ENCODE results near the gene PRAMEF11. TPM values are rescaled to one million over a fixed set of nuclear protein-coding genes. Genes with fewer than 3 reads are reported as not detected.
A peak's percentile ranks its signal among the peaks of the same experiment; 100 is the strongest.
"Not testable (repeated sequence)": the region's sequence is repeated elsewhere in the genome, so short reads cannot be mapped to it uniquely, and the experiment has no call there.

Gene PRAMEF11
- not detected for polyA plus RNA-seq (ENCODE audit: low read depth in 6 of 6)

- H3K27ac Mint-ChIP-seq; DNase-seq; H3K9me3 Mint-ChIP-seq; ATAC-seq (ENCODE audit: low read depth in 2 of 2); H3K4me3 Mint-ChIP-seq; H3K36me3 Mint-ChIP-seq; H3K4me1 Mint-ChIP-seq: not testable (repeated sequence)
- peaks cover 4 to 16% (median 13%) of the 10 kb centered on the region in 3 donors for H3K27me3 Mint-ChIP-seq
Observed at GRCh38 chr1:12831310-12831709, at the start of gene PRAMEF11. Gene PRAMEF11, minus strand, starts transcription at chr1:12831410. Its CDS starts 2,621 bp downstream, at chr1:12828789.

- H3K4me3 Mint-ChIP-seq; H3K9me3 Mint-ChIP-seq; ATAC-seq (ENCODE audit: low read depth in 2 of 2); H3K36me3 Mint-ChIP-seq; DNase-seq; H3K4me1 Mint-ChIP-seq; H3K27me3 Mint-ChIP-seq: not testable (repeated sequence)
- peak overlapping the region in 1 of 6 donors; percentile 26 for H3K27ac Mint-ChIP-seq
Observed at GRCh38 chr1:12878453-12878852, 47.2 kb upstream of the PRAMEF11 start.

DNA sequence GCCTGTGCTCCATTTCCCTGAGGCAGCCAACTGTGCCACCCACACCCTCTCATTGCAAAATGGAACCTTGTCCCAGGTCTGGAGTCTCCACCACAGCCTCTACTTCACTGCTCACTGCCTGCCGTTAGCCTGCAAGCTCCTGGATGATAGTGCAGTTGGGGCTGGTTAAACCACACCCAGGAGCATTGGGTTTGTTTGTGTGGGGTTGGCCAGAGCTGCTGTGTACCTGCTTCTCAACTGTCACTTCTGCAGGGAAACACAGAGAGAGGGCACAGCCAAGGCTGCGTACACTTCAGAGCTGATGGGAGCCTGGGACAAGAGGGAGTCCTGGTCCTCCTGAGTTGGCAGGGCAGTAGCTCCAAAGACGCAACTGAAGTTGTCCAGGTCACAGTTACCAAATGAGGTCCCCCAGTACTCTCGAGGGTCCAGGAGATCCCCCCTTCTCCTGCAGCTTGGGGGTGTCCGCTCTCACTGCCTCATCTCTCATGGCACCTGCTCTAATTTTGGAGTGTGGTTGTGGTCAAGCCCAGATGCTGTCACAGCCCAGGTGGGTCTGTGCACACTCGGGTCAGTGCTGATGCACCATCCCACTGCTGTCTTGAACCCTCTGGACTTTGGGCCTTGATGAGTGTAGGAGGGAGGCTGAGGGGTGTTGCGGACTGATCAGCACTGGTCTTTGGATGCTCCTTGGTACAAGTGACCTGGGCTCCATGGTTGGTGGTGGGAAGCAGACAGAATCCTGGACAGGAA is 32.1 kb upstream of the PRAMEF11 start:
- not testable (repeated sequence) for H3K4me1 Mint-ChIP-seq, H3K27me3 Mint-ChIP-seq, H3K4me3 Mint-ChIP-seq

GRCh38 chr1:12856786-12857185 is 25.6 kb upstream of the PRAMEF11 start, which contains the start of gene PRAMEF2:
Gene PRAMEF2, plus strand, starts transcription at chr1:12857086. Its CDS starts 1,924 bp downstream, at chr1:12859010.
- peak within 1 kb of the TSS in 1 of 8 donors; percentile 29 for H3K4me3 Mint-ChIP-seq
- not testable (repeated sequence) for H3K27me3 Mint-ChIP-seq; ATAC-seq (ENCODE audit: low read depth in 2 of 2); H3K27ac Mint-ChIP-seq; DNase-seq; H3K4me1 Mint-ChIP-seq; H3K9me3 Mint-ChIP-seq; H3K36me3 Mint-ChIP-seq

More for the DNA sequence above, 32.1 kb upstream of the PRAMEF11 start:
- not testable (repeated sequence) for H3K36me3 Mint-ChIP-seq; H3K9me3 Mint-ChIP-seq; ATAC-seq (ENCODE audit: low read depth in 2 of 2); H3K27ac Mint-ChIP-seq; DNase-seq

GRCh38 chr1:12851779-12852178 is 20.6 kb upstream of the PRAMEF11 start:
- no peak overlapping the region for H3K4me3 Mint-ChIP-seq
- peaks cover 0 to 16% (median 6%) of the 10 kb centered on the region in 7 donors for H3K9me3 Mint-ChIP-seq
- DNase-seq, result no peak
- no peaks in the 10 kb centered on the region for H3K36me3 Mint-ChIP-seq
- ATAC-seq (ENCODE audit: low read depth in 2 of 2), result no peak
- H3K27ac Mint-ChIP-seq, result no peak overlapping the region
- no peaks in the 10 kb centered on the region for H3K4me1 Mint-ChIP-seq
- peaks cover 0 to 11% (median 0%) of the 10 kb centered on the region in 3 donors for H3K27me3 Mint-ChIP-seq

DNA sequence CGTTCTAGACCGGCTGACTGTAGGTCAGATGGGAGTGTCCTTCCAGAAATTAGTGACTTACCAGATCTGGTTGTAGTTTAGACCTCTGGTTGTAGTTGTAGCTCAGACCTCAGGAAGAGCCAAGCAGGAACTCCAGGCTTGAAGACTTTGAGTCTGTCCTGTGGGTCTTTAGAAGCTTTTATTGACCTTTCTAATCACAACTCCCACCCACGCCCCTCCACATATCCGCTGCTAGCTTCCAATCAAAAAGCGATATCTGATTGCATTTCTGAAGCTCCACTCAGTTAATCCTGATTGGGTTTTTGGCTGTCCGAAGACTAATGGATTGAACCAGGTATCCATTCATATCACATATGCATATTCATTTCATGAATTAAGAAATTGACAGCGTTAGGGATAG is 17.4 kb upstream of the PRAMEF11 start, which contains the start of gene HNRNPCL1:
TSS of gene HNRNPCL1 (minus strand) at position 101 of the 400 bp plus-strand sequence. CDS start 431 bp downstream, outside the sequence.
- Mint-ChIP-seq H3K9me3 (peaks cover 2 to 31% (median 7%) of the 10 kb centered on the region in 7 donors), H3K27me3 (peaks cover 0 to 11% (median 0%) of the 10 kb centered on the region in 3 donors)
- H3K4me1 Mint-ChIP-seq; ATAC-seq (ENCODE audit: low read depth in 2 of 2); H3K27ac Mint-ChIP-seq; H3K36me3 Mint-ChIP-seq; DNase-seq; H3K4me3 Mint-ChIP-seq: not testable (repeated sequence)

DNA sequence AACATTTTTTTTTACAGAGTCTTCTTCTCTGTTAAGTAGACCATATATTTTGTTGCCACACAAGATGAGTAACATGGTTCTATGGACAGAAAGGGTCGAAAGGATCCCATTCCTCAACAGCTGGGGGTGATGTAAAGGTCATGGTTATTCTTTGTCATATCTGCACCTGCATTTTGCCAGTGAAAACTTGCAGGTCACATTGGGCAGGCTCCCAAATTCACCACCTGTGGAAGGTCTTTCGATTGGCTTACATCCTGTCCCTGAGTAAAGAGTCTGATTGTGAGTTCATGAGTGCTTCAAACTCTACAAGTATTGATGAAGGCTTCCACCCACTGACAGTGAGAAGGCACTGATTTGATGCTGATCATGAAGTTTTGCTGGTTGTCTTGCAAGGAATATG is 2.0 kb upstream of the PRAMEF11 start:
- not testable (repeated sequence) for ATAC-seq (ENCODE audit: low read depth in 2 of 2)

GRCh38 chr1:12819061-12819460 is 12.1 kb downstream of the PRAMEF11 start:
- not testable (repeated sequence) for H3K4me1 Mint-ChIP-seq; ATAC-seq (ENCODE audit: low read depth in 2 of 2); H3K9me3 Mint-ChIP-seq

More for the DNA sequence above, 2.0 kb upstream of the PRAMEF11 start:
- DNase-seq, H3K4me1 Mint-ChIP-seq, H3K27ac Mint-ChIP-seq, H3K9me3 Mint-ChIP-seq, H3K4me3 Mint-ChIP-seq, H3K36me3 Mint-ChIP-seq: not testable (repeated sequence)
- H3K27me3 Mint-ChIP-seq, result peaks cover 7 to 17% (median 11%) of the 10 kb centered on the region in 3 donors

DNA sequence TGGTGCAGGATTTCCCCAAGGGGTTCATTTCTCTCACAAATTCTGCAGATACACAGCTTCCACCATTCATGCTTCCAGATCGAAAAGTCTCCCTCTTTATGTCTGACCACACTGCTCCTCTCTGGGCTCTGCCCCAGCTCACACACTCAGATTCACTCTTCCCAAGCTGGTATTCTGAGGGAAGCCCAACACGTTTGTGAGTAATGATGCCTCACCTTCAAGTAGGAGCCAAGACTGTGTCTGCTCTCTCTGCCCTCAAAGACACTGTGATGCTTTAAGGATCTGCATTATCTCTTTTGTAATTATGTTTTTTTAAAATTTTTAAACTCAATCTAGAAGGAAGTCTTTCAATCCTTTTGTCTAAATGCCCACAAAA is 19.8 kb downstream of the PRAMEF11 start:
- no peak overlapping the region for H3K27ac Mint-ChIP-seq

More at GRCh38 chr1:12819061-12819460, 12.1 kb downstream of the PRAMEF11 start:
- H3K36me3 Mint-ChIP-seq, DNase-seq, H3K27ac Mint-ChIP-seq, H3K4me3 Mint-ChIP-seq: not testable (repeated sequence)
- H3K27me3 Mint-ChIP-seq, result peaks cover 5 to 10% (median 6%) of the 10 kb centered on the region in 3 donors

GRCh38 chr1:12810691-12811408 is 20.4 kb downstream of the PRAMEF11 start:
- no peak overlapping the region for H3K27ac Mint-ChIP-seq
- no peaks in the 10 kb centered on the region for H3K4me1 Mint-ChIP-seq
- no peaks in the 10 kb centered on the region for H3K36me3 Mint-ChIP-seq
- ATAC-seq (ENCODE audit: low read depth in 2 of 2) (no peak), DNase-seq (no peak)
- no peak overlapping the region for H3K4me3 Mint-ChIP-seq
- peaks cover 11 to 36% (median 28%) of the 10 kb centered on the region in 3 donors for H3K27me3 Mint-ChIP-seq
- peaks cover 2 to 17% (median 8%) of the 10 kb centered on the region in 7 donors for H3K9me3 Mint-ChIP-seq

More for the DNA sequence above, 19.8 kb downstream of the PRAMEF11 start:
- no peak for ATAC-seq (ENCODE audit: low read depth in 2 of 2)
- H3K4me1 Mint-ChIP-seq, result no peaks in the 10 kb centered on the region
- peaks cover 11 to 31% (median 27%) of the 10 kb centered on the region in 3 donors for H3K27me3 Mint-ChIP-seq
- no peak for DNase-seq
- H3K9me3 Mint-ChIP-seq, result peaks cover 2 to 13% (median 6%) of the 10 kb centered on the region in 7 donors
- no peak overlapping the region for H3K4me3 Mint-ChIP-seq
- no peaks in the 10 kb centered on the region for H3K36me3 Mint-ChIP-seq

DNA sequence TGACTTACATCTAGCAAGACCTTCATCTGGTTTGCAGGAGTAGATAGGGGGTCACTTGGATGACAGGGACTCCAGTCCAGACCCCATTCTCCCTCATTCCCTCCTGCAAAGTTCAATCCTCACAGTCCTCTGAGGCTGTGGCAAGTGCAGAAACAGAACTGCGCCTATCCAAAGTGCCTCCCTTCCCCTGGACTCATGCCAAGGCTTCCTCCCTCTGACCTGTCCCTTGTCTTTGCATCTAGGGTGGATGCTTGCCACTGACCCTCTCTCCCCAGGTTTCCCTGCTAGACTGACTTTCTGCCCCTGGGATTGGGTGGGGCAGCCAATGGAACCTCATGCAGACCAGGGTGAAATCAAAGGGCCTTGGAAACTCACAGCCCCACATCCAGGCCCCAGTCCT is 21.3 kb downstream of the PRAMEF11 start:
- Mint-ChIP-seq H3K4me3 (peak overlapping the region in 1 of 8 donors; percentile 54), H3K27ac (no peak overlapping the region), H3K36me3 (peaks cover 0 to 6% of the 10 kb centered on the region in 2 donors), H3K9me3 (peaks cover 5 to 26% (median 13%) of the 10 kb centered on the region in 7 donors), H3K27me3 (peaks cover 11 to 45% (median 33%) of the 10 kb centered on the region in 3 donors), H3K4me1 (no peaks in the 10 kb centered on the region)
- DNase-seq, result no peak
- no peak for ATAC-seq (ENCODE audit: low read depth in 2 of 2)

DNA sequence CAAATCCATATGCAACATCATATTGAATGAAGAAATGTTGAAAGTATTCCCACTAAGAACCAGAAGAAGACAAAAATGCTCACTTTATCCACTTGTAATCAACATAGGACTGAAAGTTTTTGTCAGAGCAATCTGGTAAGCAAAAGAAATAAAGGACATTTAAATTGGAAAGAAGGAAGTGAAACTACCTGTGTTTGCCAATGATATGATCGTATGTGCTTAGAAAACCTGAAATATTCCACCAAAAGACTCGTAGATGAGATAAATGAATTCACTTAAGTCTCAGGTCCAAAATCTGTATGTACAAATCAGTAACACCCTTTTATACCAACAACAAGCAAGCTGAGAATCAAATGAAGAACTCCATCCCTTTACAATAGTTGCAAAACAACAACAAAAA is 31.5 kb downstream of the PRAMEF11 start:
- Mint-ChIP-seq H3K4me3 (no peak overlapping the region), H3K9me3 (peaks cover 4 to 21% (median 11%) of the 10 kb centered on the region in 7 donors), H3K27me3 (peaks cover 0 to 6% (median 3%) of the 10 kb centered on the region in 3 donors), H3K4me1 (no peaks in the 10 kb centered on the region), H3K36me3 (peaks cover 0 to 4% of the 10 kb centered on the region in 2 donors), H3K27ac (no peak overlapping the region)
- ATAC-seq (ENCODE audit: low read depth in 2 of 2) (no peak), DNase-seq (no peak)

- Mint-ChIP-seq H3K4me1 (no peaks in the 10 kb centered on the region), H3K27me3 (peaks cover 0 to 6% (median 0%) of the 10 kb centered on the region in 3 donors), H3K36me3 (no peaks in the 10 kb centered on the region), H3K9me3 (peaks cover 4 to 13% (median 9%) of the 10 kb centered on the region in 7 donors), H3K27ac (no peak overlapping the region), H3K4me3 (no peak overlapping the region)
- ATAC-seq (ENCODE audit: low read depth in 2 of 2) (no peak), DNase-seq (no peak)
Observed at GRCh38 chr1:12798911-12799310, 32.3 kb downstream of the PRAMEF11 start.
